Measurements from ENCODE around the gene TRIM69.

Gene TRIM69

GRCh38 chr15:44811337-44811736, 75.0 kb downstream of the TRIM69 start:
- no peak for DNase-seq

- DNase-seq = no peak
Observed at GRCh38 chr15:44812029-44812517, 75.7 kb downstream of the TRIM69 start.

GRCh38 chr15:44813231-44813630, 76.9 kb downstream of the TRIM69 start:
- no peak for DNase-seq

Measured in GOT3 (cell line).